ENCODE data around the gene BEST4. TPM values are rescaled to one million over a fixed set of nuclear protein-coding genes. Genes with fewer than 3 reads are reported as not detected.

The BEST4 gene
- total and polyA plus RNA-seq, 2 of the 13 experiments (the other 11 are each of a cell fraction or from before 2014, with no cell fraction given) = 0.77 to 1.4 TPM

DNA sequence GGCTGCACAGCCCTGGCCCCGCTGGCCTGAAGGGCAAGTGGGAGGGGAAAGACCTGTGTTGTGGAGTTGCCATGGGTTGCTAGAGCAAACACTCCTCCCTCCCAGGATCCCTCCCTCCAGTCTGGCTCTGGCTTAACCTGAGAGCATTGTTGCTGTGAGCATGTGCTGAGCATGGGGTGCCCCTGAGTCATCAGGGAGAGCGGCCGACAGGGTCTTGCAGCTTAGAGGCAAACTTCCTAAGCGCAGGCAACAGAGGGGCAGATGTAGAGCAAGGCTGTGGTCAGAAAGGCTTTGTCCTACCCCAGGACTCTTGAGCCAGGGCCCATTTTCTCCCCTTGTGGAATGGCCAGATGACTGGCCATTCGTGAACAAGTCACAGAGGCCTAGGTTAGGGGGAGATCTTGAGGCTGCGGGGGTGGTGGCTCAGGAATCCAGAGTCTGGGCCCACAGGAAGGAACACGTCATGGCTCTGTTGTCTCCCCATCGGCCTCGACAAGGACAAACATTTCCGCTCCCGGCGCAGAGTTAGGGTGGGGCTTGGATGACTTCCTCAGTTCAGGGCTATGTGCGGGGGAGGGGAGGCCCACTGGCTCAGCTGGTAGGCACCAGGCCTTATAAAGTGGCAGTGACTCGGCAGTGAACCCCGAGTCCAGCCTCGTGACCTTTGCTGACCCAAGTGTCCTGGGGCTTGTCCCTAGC, 19.5 kb upstream of the BEST4 start (continued):
- TF ChIP-seq NRL (CRISPR knock-in tag; IDR thresholded peaks at IDR 0.05; ENCODE audit: borderline replicate concordance) (peak; percentile 75; the same call in 1 of the 2 replicates), AKAP8 (CRISPR knock-in tag; IDR thresholded peaks at IDR 0.05) (peak; percentile 49; the same call in 1 of the 2 replicates), FOXC1 (CRISPR knock-in tag; IDR thresholded peaks at IDR 0.05; ENCODE audit: borderline replicate concordance) (peak; percentile 45), ARNTL (CRISPR knock-in tag; IDR thresholded peaks at IDR 0.05) (peak; percentile 84), MTF1 (CRISPR knock-in tag; IDR thresholded peaks at IDR 0.05) (no peak), GABPA (IDR thresholded peaks at IDR 0.05; ENCODE audit: low read depth, low read length) (no peak), GABPA (CRISPR knock-in tag; IDR thresholded peaks at IDR 0.05; ENCODE audit: low read depth) (peak; percentile 81), ZNF329 (CRISPR knock-in tag; IDR thresholded peaks at IDR 0.05; ENCODE audit: low read depth) (no peak), ZNF589 (CRISPR knock-in tag; conservative IDR thresholded peaks at IDR 0.05) (0 out of 2 replicates have a peak, but pooled peaks have one; percentile 66), CBFB (CRISPR knock-in tag; IDR thresholded peaks at IDR 0.05) (no peak), CBX1 (IDR thresholded peaks at IDR 0.05; ENCODE audit: low read depth) (no peak), KDM2A (CRISPR knock-in tag; IDR thresholded peaks at IDR 0.05; ENCODE audit: borderline replicate concordance, low read depth) (no peak; the same call in 1 of the 2 replicates), SKI (IDR thresholded peaks at IDR 0.05; ENCODE audit: partially characterized antibody) (peak; percentile 61), XBP1 (CRISPR knock-in tag; IDR thresholded peaks at IDR 0.05) (no peak; the same call in 1 of the 2 replicates)
- TF ChIP-seq, protein P1, sequence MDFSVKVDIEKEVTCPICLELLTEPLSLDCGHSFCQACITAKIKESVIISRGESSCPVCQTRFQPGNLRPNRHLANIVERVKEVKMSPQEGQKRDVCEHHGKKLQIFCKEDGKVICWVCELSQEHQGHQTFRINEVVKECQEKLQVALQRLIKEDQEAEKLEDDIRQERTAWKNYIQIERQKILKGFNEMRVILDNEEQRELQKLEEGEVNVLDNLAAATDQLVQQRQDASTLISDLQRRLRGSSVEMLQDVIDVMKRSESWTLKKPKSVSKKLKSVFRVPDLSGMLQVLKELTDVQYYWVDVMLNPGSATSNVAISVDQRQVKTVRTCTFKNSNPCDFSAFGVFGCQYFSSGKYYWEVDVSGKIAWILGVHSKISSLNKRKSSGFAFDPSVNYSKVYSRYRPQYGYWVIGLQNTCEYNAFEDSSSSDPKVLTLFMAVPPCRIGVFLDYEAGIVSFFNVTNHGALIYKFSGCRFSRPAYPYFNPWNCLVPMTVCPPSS (IDR thresholded peaks at IDR 0.05) = no peak
- TF ChIP-seq, protein P2, sequence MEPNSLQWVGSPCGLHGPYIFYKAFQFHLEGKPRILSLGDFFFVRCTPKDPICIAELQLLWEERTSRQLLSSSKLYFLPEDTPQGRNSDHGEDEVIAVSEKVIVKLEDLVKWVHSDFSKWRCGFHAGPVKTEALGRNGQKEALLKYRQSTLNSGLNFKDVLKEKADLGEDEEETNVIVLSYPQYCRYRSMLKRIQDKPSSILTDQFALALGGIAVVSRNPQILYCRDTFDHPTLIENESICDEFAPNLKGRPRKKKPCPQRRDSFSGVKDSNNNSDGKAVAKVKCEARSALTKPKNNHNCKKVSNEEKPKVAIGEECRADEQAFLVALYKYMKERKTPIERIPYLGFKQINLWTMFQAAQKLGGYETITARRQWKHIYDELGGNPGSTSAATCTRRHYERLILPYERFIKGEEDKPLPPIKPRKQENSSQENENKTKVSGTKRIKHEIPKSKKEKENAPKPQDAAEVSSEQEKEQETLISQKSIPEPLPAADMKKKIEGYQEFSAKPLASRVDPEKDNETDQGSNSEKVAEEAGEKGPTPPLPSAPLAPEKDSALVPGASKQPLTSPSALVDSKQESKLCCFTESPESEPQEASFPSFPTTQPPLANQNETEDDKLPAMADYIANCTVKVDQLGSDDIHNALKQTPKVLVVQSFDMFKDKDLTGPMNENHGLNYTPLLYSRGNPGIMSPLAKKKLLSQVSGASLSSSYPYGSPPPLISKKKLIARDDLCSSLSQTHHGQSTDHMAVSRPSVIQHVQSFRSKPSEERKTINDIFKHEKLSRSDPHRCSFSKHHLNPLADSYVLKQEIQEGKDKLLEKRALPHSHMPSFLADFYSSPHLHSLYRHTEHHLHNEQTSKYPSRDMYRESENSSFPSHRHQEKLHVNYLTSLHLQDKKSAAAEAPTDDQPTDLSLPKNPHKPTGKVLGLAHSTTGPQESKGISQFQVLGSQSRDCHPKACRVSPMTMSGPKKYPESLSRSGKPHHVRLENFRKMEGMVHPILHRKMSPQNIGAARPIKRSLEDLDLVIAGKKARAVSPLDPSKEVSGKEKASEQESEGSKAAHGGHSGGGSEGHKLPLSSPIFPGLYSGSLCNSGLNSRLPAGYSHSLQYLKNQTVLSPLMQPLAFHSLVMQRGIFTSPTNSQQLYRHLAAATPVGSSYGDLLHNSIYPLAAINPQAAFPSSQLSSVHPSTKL (CRISPR knock-in tag; IDR thresholded peaks at IDR 0.05) = peak; percentile 24; the same call in 1 of the 2 replicates
- TF ChIP-seq, protein P3, sequence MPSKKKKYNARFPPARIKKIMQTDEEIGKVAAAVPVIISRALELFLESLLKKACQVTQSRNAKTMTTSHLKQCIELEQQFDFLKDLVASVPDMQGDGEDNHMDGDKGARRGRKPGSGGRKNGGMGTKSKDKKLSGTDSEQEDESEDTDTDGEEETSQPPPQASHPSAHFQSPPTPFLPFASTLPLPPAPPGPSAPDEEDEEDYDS (CRISPR knock-in tag; IDR thresholded peaks at IDR 0.05) = peak; percentile 83
- TF ChIP-seq, protein P4, sequence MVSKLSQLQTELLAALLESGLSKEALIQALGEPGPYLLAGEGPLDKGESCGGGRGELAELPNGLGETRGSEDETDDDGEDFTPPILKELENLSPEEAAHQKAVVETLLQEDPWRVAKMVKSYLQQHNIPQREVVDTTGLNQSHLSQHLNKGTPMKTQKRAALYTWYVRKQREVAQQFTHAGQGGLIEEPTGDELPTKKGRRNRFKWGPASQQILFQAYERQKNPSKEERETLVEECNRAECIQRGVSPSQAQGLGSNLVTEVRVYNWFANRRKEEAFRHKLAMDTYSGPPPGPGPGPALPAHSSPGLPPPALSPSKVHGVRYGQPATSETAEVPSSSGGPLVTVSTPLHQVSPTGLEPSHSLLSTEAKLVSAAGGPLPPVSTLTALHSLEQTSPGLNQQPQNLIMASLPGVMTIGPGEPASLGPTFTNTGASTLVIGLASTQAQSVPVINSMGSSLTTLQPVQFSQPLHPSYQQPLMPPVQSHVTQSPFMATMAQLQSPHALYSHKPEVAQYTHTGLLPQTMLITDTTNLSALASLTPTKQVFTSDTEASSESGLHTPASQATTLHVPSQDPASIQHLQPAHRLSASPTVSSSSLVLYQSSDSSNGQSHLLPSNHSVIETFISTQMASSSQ (IDR thresholded peaks at IDR 0.05; ENCODE audit: low read depth) = no peak
- TF ChIP-seq, protein P4 (CRISPR knock-in tag; IDR thresholded peaks at IDR 0.05; ENCODE audit: borderline replicate concordance) = peak; percentile 74; the same call in 1 of the 2 replicates

Measured in HepG2 (cell line).